ENCODE data around the gene PPIH. TPM values are rescaled to one million over a fixed set of nuclear protein-coding genes. Genes with fewer than 3 reads are reported as not detected.
A peak's percentile ranks its signal among the peaks of the same experiment; 100 is the strongest.
"Not testable (repeated sequence)": the region's sequence is repeated elsewhere in the genome, so short reads cannot be mapped to it uniquely, and the experiment has no call there.

PPIH gene
- total and polyA plus RNA-seq, 5 experiments from 2014 or later, result 46.3 to 100 (median 82.3) TPM

DNA sequence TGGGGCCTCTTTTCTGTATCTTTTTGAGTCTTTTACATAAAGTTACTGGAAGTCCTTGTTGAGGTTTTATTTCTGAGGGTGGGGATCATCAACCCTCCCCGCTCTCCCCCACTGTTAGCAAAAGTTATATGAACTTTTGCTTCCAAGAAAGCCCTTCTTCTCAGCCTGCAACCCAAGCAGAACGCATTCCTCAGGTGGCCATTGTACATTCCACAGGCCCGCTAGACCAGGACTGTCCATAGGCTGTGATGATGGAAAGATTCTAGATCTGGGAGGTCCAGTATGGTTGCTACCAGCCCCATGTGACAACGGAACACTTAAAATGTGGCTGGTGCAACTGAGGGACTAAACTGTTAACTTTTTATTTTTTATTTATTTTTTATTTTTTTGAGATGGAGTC is 12.2 kb downstream of the PPIH start:
- peaks cover 0 to 2% (median 0%) of the 10 kb centered on the region in 4 donors for H3K4me1 Mint-ChIP-seq
- no peak overlapping the region for H3K27ac Mint-ChIP-seq
- POLR2A ChIA-PET, result interaction anchor here (6.4 kb wide), 1 partner anchor 12 kb away, joined by 29 read pairs; the partner anchor contains the start of gene YBX1
- ATAC-seq, result no peak
- no peak overlapping the region for H3K4me3 Mint-ChIP-seq
- no peak for DNase-seq
- no peaks in the 10 kb centered on the region for H3K9me3 Mint-ChIP-seq
- H3K27me3 Mint-ChIP-seq, result no peaks in the 10 kb centered on the region
- peaks cover 9 to 81% (median 35%) of the 10 kb centered on the region in 3 donors for H3K36me3 Mint-ChIP-seq

GRCh38 chr1:42674214-42674613 is 16.0 kb downstream of the PPIH start:
- Mint-ChIP-seq H3K27ac (peak overlapping the region in 4 of 10 donors; percentile 3 to 33 (median 10)), H3K9me3 (no peaks in the 10 kb centered on the region), H3K36me3 (peaks cover 5 to 59% (median 11%) of the 10 kb centered on the region in 3 donors), H3K4me3 (no peak overlapping the region), H3K27me3 (no peaks in the 10 kb centered on the region), H3K4me1 (peaks cover 0 to 5% (median under 1%) of the 10 kb centered on the region in 4 donors)
- no peak for DNase-seq
- ATAC-seq, result no peak
- POLR2A ChIA-PET, result interaction anchor here (6.4 kb wide), 1 partner anchor 8 kb away, joined by 29 read pairs; the partner anchor contains the start of gene YBX1

GRCh38 chr1:42674682-42675081 is 16.5 kb downstream of the PPIH start:
- ATAC-seq, result no peak
- POLR2A ChIA-PET, result interaction anchor here (1.1 to 6.4 kb wide), 2 partner anchors 8 to 17 kb away, joined by 3 to 29 read pairs; partner anchors contain the start of genes PPIH and YBX1
- Mint-ChIP-seq H3K27ac (peak overlapping the region in 3 of 10 donors; percentile 25 to 75 (median 33)), H3K9me3 (no peaks in the 10 kb centered on the region), H3K4me1 (peaks cover 0 to 6% (median 2%) of the 10 kb centered on the region in 4 donors), H3K27me3 (no peaks in the 10 kb centered on the region), H3K36me3 (peaks cover 5 to 57% (median 9%) of the 10 kb centered on the region in 3 donors), H3K4me3 (no peak overlapping the region)
- no peak for DNase-seq

GRCh38 chr1:42675467-42675866 is 17.2 kb downstream of the PPIH start:
- H3K27me3 Mint-ChIP-seq, result no peaks in the 10 kb centered on the region
- ATAC-seq (no peak), DNase-seq (no peak)
- peaks cover 5 to 52% (median 6%) of the 10 kb centered on the region in 3 donors for H3K36me3 Mint-ChIP-seq
- no peak overlapping the region for H3K4me3 Mint-ChIP-seq
- H3K27ac Mint-ChIP-seq, result peak overlapping the region in 1 of 10 donors; percentile 42
- H3K4me1 Mint-ChIP-seq, result peaks cover 8 to 12% (median 10%) of the 10 kb centered on the region in 4 donors
- POLR2A ChIA-PET, result interaction anchor here (1.1 kb wide), 1 partner anchor 17 kb away, joined by 3 read pairs; the partner anchor contains the start of gene PPIH
- H3K9me3 Mint-ChIP-seq, result no peaks in the 10 kb centered on the region

- Mint-ChIP-seq H3K27me3 (no peaks in the 10 kb centered on the region), H3K9me3 (no peaks in the 10 kb centered on the region), H3K4me1 (peaks cover 17 to 21% (median 19%) of the 10 kb centered on the region in 4 donors), H3K27ac (peak overlapping the region in 1 of 10 donors; percentile 48), H3K4me3 (no peak overlapping the region), H3K36me3 (peaks cover 5 to 48% (median 6%) of the 10 kb centered on the region in 3 donors)
- DNase-seq (no peak), ATAC-seq (no peak)
- POLR2A ChIA-PET, result no interaction called here
These were observed 18.4 kb downstream of the PPIH start for GRCh38 chr1:42676534-42677087.

DNA sequence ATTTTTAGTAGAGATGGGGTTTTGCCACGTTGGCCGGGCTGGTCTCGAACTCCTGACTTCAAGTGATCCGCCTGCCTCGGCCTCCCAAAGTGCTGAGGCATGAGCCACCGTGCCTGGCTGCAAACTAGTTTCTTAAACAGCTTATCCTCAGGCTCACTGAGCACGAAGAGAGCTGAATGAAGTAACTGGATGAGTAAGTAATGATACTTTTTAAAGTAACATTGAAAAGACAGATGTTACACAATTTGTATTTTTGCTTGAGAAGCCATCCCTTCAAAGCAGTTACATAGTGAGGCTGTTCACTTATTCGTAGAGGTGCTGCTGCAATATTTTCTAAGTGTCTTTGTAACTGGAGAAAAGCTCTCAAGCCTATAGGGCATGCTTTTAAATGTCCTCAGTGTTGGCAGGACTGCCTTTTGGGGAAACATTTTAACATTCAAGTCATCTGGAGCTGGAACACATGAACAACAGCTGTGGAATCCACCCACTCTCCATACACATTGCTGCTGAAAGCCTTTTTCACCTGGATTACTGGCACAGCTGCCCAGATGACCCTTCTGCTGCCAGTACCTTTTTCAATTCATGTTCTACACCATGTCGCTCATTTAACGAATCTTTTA is 21.3 kb downstream of the PPIH start:
- POLR2A ChIA-PET, result interaction anchor here (1.1 to 1.4 kb wide), 2 partner anchors 21 to 24 kb away, joined by 4 to 6 read pairs; partner anchors contain the start of gene PPIH
- Mint-ChIP-seq H3K4me1 (peaks cover 31 to 33% (median 32%) of the 10 kb centered on the region in 4 donors), H3K27me3 (peaks cover 0 to 1% (median 0%) of the 10 kb centered on the region in 5 donors), H3K27ac (peak overlapping the region in 4 of 10 donors; percentile 34 to 98 (median 56)), H3K9me3 (peaks cover 0 to 2% (median 0%) of the 10 kb centered on the region in 9 donors), H3K36me3 (peaks cover 0 to 33% (median 8%) of the 10 kb centered on the region in 3 donors), H3K4me3 (peak overlapping the region in 1 of 10 donors; percentile 81)
- ATAC-seq, result no peak
- DNase-seq, result no peak

DNA sequence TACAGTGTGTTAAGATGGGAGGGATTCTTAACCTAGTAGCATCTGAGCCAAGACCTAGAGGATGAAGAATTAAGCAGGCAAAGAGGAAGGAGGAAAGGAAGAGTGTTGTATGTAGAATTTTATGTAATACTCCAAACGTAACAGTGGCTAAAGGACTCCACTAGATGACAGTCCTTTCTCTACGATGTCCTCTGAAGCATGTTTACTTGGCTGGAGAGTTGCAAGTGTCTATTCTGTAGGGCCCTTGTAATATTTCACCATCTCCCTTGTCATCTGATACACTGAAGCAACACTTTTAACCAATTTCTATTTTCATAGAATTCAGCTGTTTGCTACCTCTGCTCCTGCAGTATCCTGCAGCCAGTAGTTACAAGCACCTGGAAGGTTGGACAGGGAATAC is 21.8 kb downstream of the PPIH start:
- peak overlapping the region in 9 of 10 donors; percentile 27 to 97 (median 57) for H3K4me3 Mint-ChIP-seq
- H3K4me1 Mint-ChIP-seq, result peaks cover 35 to 39% (median 38%) of the 10 kb centered on the region in 4 donors
- POLR2A ChIA-PET, result interaction anchor here (0.9 to 3.7 kb wide), 3 partner anchors 21 to 87 kb away, joined by 3 to 88 read pairs (median 4); partner anchors contain the start of genes C1orf50, P3H1 and PPIH
- no peak for ATAC-seq
- H3K27me3 Mint-ChIP-seq, result peaks cover 0 to 1% (median 0%) of the 10 kb centered on the region in 5 donors
- peak overlapping the region in 5 of 10 donors; percentile 47 to 98 (median 63) for H3K27ac Mint-ChIP-seq
- DNase-seq, result no peak
- peaks cover 0 to 33% (median 11%) of the 10 kb centered on the region in 3 donors for H3K36me3 Mint-ChIP-seq
- H3K9me3 Mint-ChIP-seq, result peaks cover 0 to 2% (median 0%) of the 10 kb centered on the region in 9 donors

GRCh38 chr1:42680921-42681683 is 22.9 kb downstream of the PPIH start:
- ATAC-seq, result peak in 1 of 2 donors; percentile 9
- peaks cover 40 to 49% (median 48%) of the 10 kb centered on the region in 4 donors for H3K4me1 Mint-ChIP-seq
- peaks cover 0 to 1% (median 0%) of the 10 kb centered on the region in 5 donors for H3K27me3 Mint-ChIP-seq
- POLR2A ChIA-PET, result interaction anchor here (0.7 to 3.9 kb wide), 11 partner anchors 10 to 889 kb away, joined by 3 to 88 read pairs (median 5); partner anchors contain the start of genes C1orf50, P3H1, PPIH and TMEM269
- H3K9me3 Mint-ChIP-seq, result peaks cover 0 to 2% (median 0%) of the 10 kb centered on the region in 9 donors
- H3K36me3 Mint-ChIP-seq, result peaks cover 0 to 27% (median 7%) of the 10 kb centered on the region in 3 donors
- peak overlapping the region; percentile 98 to 99 (median 98) for H3K27ac Mint-ChIP-seq
- H3K4me3 Mint-ChIP-seq, result peak overlapping the region; percentile 81 to 99 (median 97)
- DNase-seq, result peak in 5 of 10 donors; percentile 6 to 57 (median 39)

DNA sequence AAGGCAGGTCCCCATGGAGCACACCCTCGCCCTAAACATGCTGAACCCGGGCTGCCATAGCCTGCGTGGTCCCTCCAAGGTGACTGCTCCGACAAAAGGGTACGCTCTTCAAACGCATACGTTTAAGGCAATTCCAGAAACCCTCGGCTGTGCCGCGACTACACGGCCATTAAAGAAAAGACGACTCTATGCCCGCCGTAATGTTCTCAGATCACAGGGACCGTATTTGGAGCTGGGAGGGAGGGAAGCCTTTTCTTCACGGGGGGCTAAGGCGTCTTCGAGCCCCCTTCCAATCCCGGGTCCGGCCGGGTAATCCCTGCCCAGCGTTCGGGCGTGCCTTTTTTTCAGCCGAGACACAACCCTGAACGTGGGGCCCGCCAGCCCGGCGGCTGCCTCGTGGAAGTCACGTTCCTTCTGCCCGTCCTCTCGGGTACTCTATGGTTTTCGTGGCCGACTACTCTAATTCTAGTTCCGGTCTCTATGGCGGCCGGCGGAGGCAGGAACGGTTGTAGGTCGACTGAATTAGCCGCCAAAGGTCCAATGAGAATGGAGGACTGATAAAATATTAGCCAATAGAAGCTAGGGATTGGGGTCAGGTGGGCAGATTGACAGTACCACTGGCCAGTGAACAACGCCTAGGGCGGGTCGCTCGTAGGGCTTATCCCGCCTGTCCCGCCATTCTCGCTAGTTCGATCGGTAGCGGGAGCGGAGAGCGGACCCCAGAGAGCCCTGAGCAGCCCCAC is 23.7 kb downstream of the PPIH start, which contains the start of gene YBX1:
Gene YBX1 (plus strand): TSS at position 678 of the 743 bp plus-strand sequence. CDS start 148 bp downstream, outside the sequence.
- POLR2A ChIA-PET, result interaction anchor here (0.6 to 3.9 kb wide), 18 partner anchors 9 to 1702 kb away, joined by 3 to 88 read pairs (median 5); partner anchors contain the start of genes C1orf50, CCDC30, CTPS1 and P3H1
- Mint-ChIP-seq H3K4me3 (peak within 1 kb of the TSS; percentile 94 to 99 (median 97)), H3K9me3 (peaks cover 0 to 2% (median 0%) of the 10 kb centered on the region in 9 donors)

GRCh38 chr1:42682484-42682738 is 24.2 kb downstream of the PPIH start:
- peak overlapping the region; percentile 81 to 99 (median 97) for H3K4me3 Mint-ChIP-seq

More for the DNA sequence above, 23.7 kb downstream of the PPIH start, which contains the start of gene YBX1:
- peaks cover 0 to 22% (median 9%) of the 10 kb centered on the region in 3 donors for H3K36me3 Mint-ChIP-seq
- peak; percentile 85 to 98 (median 96) for DNase-seq
- peak; percentile 89 to 92 for ATAC-seq
- peak within 1 kb of the TSS; percentile 98 to 99 (median 98) for H3K27ac Mint-ChIP-seq
- peaks cover 0 to 1% (median 0%) of the 10 kb centered on the region in 5 donors for H3K27me3 Mint-ChIP-seq
- peaks cover 38 to 57% (median 56%) of the 10 kb centered on the region in 4 donors for H3K4me1 Mint-ChIP-seq

More at GRCh38 chr1:42682484-42682738, 24.2 kb downstream of the PPIH start:
- Mint-ChIP-seq H3K4me1 (peaks cover 38 to 62% (median 61%) of the 10 kb centered on the region in 4 donors), H3K36me3 (peaks cover 0 to 27% (median 9%) of the 10 kb centered on the region in 3 donors), H3K27ac (peak overlapping the region; percentile 98 to 99 (median 98))
- peak; percentile 14 to 21 for ATAC-seq
- H3K27me3 Mint-ChIP-seq, DNase-seq, H3K9me3 Mint-ChIP-seq: not testable (repeated sequence)
- POLR2A ChIA-PET, result interaction anchor here (0.9 to 3.9 kb wide), 16 partner anchors 9 to 1703 kb away, joined by 3 to 88 read pairs (median 6); partner anchors contain the start of genes C1orf50, CCDC30, CTPS1 and ERMAP
